NB4 (cell line): ENCODE data around the gene CCDC88C.

Experiments used
- POLR2A ChIP-seq: IDR thresholded peaks from 2 replicates; pipeline ENCODE4 v1.6.1; 2011; ENCODE audit warnings: mild to moderate bottlenecking; ENCODE audit not compliant: insufficient read length; ENCODE audit errors: extremely low read depth
- TF ChIP-seq, protein P1 (sequence below): IDR thresholded peaks from one replicate; pipeline ENCODE4 v1.5.1; 2012; ENCODE audit warnings: low read depth, low read length
- TF ChIP-seq, protein P2 (sequence below): IDR thresholded peaks from 2 replicates; pipeline ENCODE4 v1.6.1; 2011; ENCODE audit warnings: low read depth, low read length

- TF ChIP-seq, protein P1, sequence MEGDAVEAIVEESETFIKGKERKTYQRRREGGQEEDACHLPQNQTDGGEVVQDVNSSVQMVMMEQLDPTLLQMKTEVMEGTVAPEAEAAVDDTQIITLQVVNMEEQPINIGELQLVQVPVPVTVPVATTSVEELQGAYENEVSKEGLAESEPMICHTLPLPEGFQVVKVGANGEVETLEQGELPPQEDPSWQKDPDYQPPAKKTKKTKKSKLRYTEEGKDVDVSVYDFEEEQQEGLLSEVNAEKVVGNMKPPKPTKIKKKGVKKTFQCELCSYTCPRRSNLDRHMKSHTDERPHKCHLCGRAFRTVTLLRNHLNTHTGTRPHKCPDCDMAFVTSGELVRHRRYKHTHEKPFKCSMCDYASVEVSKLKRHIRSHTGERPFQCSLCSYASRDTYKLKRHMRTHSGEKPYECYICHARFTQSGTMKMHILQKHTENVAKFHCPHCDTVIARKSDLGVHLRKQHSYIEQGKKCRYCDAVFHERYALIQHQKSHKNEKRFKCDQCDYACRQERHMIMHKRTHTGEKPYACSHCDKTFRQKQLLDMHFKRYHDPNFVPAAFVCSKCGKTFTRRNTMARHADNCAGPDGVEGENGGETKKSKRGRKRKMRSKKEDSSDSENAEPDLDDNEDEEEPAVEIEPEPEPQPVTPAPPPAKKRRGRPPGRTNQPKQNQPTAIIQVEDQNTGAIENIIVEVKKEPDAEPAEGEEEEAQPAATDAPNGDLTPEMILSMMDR, result no peak
- TF ChIP-seq, protein P2, sequence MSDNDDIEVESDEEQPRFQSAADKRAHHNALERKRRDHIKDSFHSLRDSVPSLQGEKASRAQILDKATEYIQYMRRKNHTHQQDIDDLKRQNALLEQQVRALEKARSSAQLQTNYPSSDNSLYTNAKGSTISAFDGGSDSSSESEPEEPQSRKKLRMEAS, result no peak
- no peak for TF ChIP-seq POLR2A
Measured at GRCh38 chr14:91323031-91323430, 94.6 kb downstream of the CCDC88C start.
